GM12873 (cell line): ENCODE measurements around the gene EPHA6.

Source experiments
- CTCF ChIP-seq: IDR thresholded peaks from 2 replicates; pipeline ENCODE4 v1.5.1; 2012; ENCODE audit warnings: low read depth, mild to moderate bottlenecking, moderate library complexity, low read length, control low read depth; ENCODE audit not compliant: insufficient read depth; ENCODE audit errors: missing control alignments

The EPHA6 gene

GRCh38 chr3:97043411-97043810 lies 229.0 kb downstream of the EPHA6 start:
- TF ChIP-seq CTCF: no peak

- no peak for TF ChIP-seq CTCF
Measured at GRCh38 chr3:97057365-97057764, 243.0 kb downstream of the EPHA6 start.

GRCh38 chr3:97059168-97059567 lies 244.8 kb downstream of the EPHA6 start:
- no peak for TF ChIP-seq CTCF

- TF ChIP-seq CTCF: no peak
Measured at GRCh38 chr3:97066531-97066930, 252.1 kb downstream of the EPHA6 start.

- no peak for TF ChIP-seq CTCF
Measured at GRCh38 chr3:97070302-97070701, 255.9 kb downstream of the EPHA6 start.

- no peak for TF ChIP-seq CTCF
Measured at GRCh38 chr3:97074546-97074945, 260.2 kb downstream of the EPHA6 start.

- TF ChIP-seq CTCF: no peak
Measured at GRCh38 chr3:97076673-97077072, 262.3 kb downstream of the EPHA6 start.
